NCI-H226 (cell line): ENCODE results near the gene PHLDA3.

Source experiments
- DNase-seq: peaks from one replicate; pipeline ENCODE4 v3.0.0-alpha.2; 2015

PHLDA3 gene

GRCh38 chr1:201503397-201504176, 34.6 kb upstream of the PHLDA3 start:
- peak; percentile 97 for DNase-seq

GRCh38 chr1:201502511-201502857, 33.5 kb upstream of the PHLDA3 start:
- DNase-seq, result no peak

- DNase-seq, result no peak
These were observed 33.0 kb upstream of the PHLDA3 start for GRCh38 chr1:201501812-201502510.

GRCh38 chr1:201501144-201501543, 32.2 kb upstream of the PHLDA3 start:
- no peak for DNase-seq

- DNase-seq, result no peak
These were observed 31.7 kb upstream of the PHLDA3 start for GRCh38 chr1:201500670-201501120.

DNA sequence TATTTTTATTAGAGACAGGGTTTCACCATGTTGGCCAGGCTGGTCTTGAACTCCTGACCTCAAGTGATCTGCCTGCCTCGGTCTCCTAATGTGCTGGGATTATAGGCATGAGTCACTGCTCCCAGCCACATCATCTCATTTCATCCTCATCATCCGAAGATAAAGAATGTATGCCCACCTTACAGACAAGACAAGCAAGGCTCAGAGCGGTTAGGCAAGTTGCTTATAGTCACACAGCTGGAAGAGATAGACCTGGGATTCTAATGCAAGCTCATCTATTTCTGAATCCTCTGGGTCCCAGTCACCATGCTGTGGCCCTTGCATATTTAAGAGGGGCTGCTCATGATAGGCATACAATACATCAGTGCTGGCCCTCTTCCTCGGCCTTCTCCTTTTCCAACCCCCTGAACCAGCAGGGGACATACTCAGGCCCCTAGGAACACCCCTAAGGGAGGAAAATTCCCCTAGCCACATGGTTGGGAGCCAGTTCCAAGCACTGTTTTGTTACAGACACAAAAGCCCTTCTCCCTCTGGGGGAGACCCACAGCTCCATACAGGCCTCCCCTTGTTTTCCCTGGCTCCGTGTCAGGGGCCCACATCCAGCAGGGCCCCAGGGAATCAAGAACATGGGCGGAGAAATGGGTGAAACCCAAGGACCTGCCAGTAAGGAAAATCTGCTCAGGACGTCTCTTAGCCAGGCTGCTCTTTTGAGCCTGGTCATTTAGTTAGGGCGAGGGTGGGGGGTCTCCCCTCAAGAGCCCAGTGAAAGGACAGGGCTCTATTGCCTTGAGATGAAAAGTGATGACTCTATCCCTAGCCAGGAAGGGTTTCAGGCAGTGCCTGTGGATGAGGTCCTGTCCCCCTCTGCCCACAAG, 31.0 kb upstream of the PHLDA3 start:
- DNase-seq, result no peak

GRCh38 chr1:201499191-201499590, 30.2 kb upstream of the PHLDA3 start:
- DNase-seq, result no peak

- no peak for DNase-seq
These were observed 29.6 kb upstream of the PHLDA3 start for GRCh38 chr1:201498621-201499020.

DNA sequence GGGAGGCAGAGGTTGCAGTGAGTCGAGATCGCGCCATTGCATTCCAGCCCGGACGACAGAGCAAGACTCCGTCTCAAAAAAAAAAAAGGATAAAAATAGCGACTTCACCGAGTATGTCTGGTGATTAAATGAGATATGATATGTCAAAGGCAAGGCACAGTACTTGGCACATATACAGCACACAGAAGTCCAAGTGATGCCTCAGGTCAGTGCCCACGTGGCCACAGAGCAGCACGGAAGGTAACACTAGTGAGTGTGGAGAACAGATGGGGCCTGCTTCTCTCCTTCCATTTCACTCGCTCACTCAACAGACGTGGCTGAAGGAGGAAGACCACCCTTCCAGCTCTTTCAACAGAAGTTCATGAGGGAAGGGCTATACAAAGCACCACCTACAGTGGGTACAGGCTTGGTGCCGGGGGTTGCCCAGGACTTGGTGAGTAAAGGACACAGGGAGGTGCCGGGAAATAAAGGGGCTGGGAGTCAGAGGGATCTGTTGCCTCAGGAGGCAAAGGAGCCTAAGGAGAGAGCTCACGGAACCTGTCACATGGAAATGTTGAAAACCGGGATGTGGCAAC, 29.0 kb upstream of the PHLDA3 start:
- DNase-seq, result no peak

GRCh38 chr1:201496296-201496690, 27.3 kb upstream of the PHLDA3 start:
- DNase-seq, result no peak

GRCh38 chr1:201495551-201496295, 26.7 kb upstream of the PHLDA3 start:
- DNase-seq, result no peak

GRCh38 chr1:201493757-201494617, 25.0 kb upstream of the PHLDA3 start:
- DNase-seq, result peak; percentile 94

GRCh38 chr1:201493026-201493656, 24.2 kb upstream of the PHLDA3 start:
- DNase-seq, result peak; percentile 50

- DNase-seq, result no peak
These were observed 23.0 kb upstream of the PHLDA3 start for GRCh38 chr1:201491896-201492511.

DNA sequence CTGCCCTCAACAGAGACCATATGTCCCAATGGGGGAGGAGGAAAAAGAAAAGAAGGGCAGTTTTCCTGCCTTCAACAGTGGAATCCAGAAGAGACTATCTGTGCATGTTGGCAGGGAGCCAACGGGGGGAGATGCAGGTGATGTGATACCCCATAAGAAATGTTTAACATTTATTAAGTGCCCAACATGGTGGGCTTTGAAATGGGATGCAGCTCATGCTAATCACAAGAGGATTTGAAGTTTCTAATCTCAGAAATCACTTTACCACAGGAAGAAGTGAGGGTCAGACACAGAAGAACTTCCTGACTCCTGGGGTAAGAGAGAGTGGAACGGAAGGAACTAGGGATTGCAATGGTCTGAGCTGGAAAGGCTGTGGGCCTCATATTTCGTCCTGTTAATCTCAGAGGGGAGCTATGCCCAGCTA, 21.7 kb upstream of the PHLDA3 start:
- peak; percentile 50 for DNase-seq

- DNase-seq, result no peak
These were observed 20.8 kb upstream of the PHLDA3 start for GRCh38 chr1:201489643-201490261.

GRCh38 chr1:201488830-201489589, 20.0 kb upstream of the PHLDA3 start:
- DNase-seq, result peak; percentile 95

GRCh38 chr1:201487742-201488141, 18.8 kb upstream of the PHLDA3 start:
- DNase-seq, result no peak

- no peak for DNase-seq
These were observed 17.2 kb upstream of the PHLDA3 start for GRCh38 chr1:201486187-201486586.
